ENCODE results near the gene HDAC4. TPM values are rescaled to one million over a fixed set of nuclear protein-coding genes. Genes with fewer than 3 reads are reported as not detected.

The HDAC4 gene
- total RNA-seq, 1 experiment from 2014 or later: 32.0 TPM

DNA sequence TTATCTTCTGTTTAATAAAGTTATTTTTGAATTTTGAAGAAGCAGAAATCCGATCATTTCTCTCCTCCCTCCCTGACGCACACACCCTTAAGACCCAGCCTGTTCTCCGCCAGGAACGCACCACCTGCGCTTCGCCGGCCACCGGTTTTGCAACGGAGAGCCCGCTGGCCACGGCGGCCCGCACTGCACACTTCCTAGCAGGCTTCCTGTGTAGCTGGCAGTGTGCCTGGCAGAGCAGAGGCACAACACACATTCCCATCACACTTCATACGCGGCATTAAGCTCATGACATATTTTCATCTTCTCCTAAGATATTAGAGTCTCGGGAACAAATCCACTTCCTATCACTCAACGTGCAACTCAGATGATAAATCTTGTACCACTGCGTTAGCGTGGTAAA, 148.0 kb downstream of the HDAC4 start:
- Histone ChIP-seq H4K20me1 (ENCODE audit: control insufficient read depth, insufficient read depth, insufficient read length) (no peaks in the 10 kb centered on the region), H3K56ac (ENCODE audit: insufficient read length, low read depth, low read length) (no peak overlapping the region), H4K5ac (ENCODE audit: insufficient read length, low read depth, low read length) (no peak overlapping the region), H3K27ac (ENCODE audit: insufficient read length, low read depth, low read length) (no peak overlapping the region), H3K4me2 (ENCODE audit: insufficient read depth, insufficient read length, low read length) (no peak overlapping the region), H2AK5ac (ENCODE audit: insufficient read length, low read length) (no peak overlapping the region), H2BK15ac (ENCODE audit: low read depth, low read length) (no peak overlapping the region), H2BK12ac (ENCODE audit: insufficient read length, low read depth, low read length) (no peak overlapping the region), H3T11ph (ENCODE audit: low read length) (no peak overlapping the region), H4K8ac (replicated peaks; ENCODE audit: insufficient read length, low read depth, low read length) (no peak overlapping the region), H3K79me1 (ENCODE audit: insufficient read depth, low read depth, low read length, poor library complexity, severe bottlenecking) (peaks cover 3% of the 10 kb centered on the region), H2AFZ (ENCODE audit: low read length) (no peak overlapping the region), H2BK20ac (ENCODE audit: low read depth, low read length, poor library complexity, severe bottlenecking) (no peak overlapping the region), H3K23ac (ENCODE audit: insufficient read length, low read depth, low read length) (no peak overlapping the region), H2BK5ac (ENCODE audit: insufficient read length, low read length) (no peak overlapping the region), H3K9me3 (ENCODE audit: control insufficient read depth, low read depth, low read length) (no peaks in the 10 kb centered on the region), H3K14ac (ENCODE audit: insufficient read depth, low read length) (no peak overlapping the region), H4K91ac (ENCODE audit: insufficient read length, low read depth, low read length) (no peak overlapping the region), H3K27me3 (ENCODE audit: insufficient read depth, low read length) (no peaks in the 10 kb centered on the region), H3K4ac (ENCODE audit: low read depth, low read length) (no peak overlapping the region), H2BK120ac (ENCODE audit: low read depth, low read length, poor library complexity, severe bottlenecking) (no peak overlapping the region), H3K79me2 (ENCODE audit: insufficient read depth, low read length) (peaks cover 6% of the 10 kb centered on the region; the same call in 1 of the 2 replicates), H3K9ac (ENCODE audit: extremely low read depth, insufficient read length, low read length) (no peak overlapping the region), H3K18ac (ENCODE audit: insufficient read length, low read depth, low read length) (no peak overlapping the region), H3K4me1 (ENCODE audit: insufficient read depth, low read length) (no peaks in the 10 kb centered on the region; the same call in 1 of the 2 replicates), H3K23me2 (ENCODE audit: insufficient read length, low read depth, low read length, poor library complexity, severe bottlenecking) (no peaks in the 10 kb centered on the region)
- peaks cover 28 to 41% of the 10 kb centered on the region in 2 experiments for H3K4me1 Mint-ChIP-seq
- peaks cover 8% of the 10 kb centered on the region in 2 experiments for H3K9me3 Mint-ChIP-seq
- TF ChIP-seq, protein P1, sequence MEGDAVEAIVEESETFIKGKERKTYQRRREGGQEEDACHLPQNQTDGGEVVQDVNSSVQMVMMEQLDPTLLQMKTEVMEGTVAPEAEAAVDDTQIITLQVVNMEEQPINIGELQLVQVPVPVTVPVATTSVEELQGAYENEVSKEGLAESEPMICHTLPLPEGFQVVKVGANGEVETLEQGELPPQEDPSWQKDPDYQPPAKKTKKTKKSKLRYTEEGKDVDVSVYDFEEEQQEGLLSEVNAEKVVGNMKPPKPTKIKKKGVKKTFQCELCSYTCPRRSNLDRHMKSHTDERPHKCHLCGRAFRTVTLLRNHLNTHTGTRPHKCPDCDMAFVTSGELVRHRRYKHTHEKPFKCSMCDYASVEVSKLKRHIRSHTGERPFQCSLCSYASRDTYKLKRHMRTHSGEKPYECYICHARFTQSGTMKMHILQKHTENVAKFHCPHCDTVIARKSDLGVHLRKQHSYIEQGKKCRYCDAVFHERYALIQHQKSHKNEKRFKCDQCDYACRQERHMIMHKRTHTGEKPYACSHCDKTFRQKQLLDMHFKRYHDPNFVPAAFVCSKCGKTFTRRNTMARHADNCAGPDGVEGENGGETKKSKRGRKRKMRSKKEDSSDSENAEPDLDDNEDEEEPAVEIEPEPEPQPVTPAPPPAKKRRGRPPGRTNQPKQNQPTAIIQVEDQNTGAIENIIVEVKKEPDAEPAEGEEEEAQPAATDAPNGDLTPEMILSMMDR (conservative IDR thresholded peaks at IDR 0.05): no peak
- no peak overlapping the region for H3K4me3 Mint-ChIP-seq
- no CpG with 5 or more reads among the region's 19 CpGs for WGBS (ENCODE audit: extremely low coverage, insufficient read length, low lambda C conversion rate)
- DNase-seq: no peak
- H3K36me3 Mint-ChIP-seq (ENCODE audit: insufficient read depth in 1 of 3, low read depth in 3 of 3): peaks cover 5 to 8% (median 5%) of the 10 kb centered on the region in 3 experiments
- no peak overlapping the region; a peak in 1 of 7 replicates for H3K27ac Mint-ChIP-seq
- no peaks in the 10 kb centered on the region; the same call in 1 of the 2 replicates for H3K27me3 Mint-ChIP-seq (ENCODE audit: low read depth)
